ENCODE results near the gene DPH7. TPM values are rescaled to one million over a fixed set of nuclear protein-coding genes. Genes with fewer than 3 reads are reported as not detected.
"Not testable (repeated sequence)": the region's sequence is repeated elsewhere in the genome, so short reads cannot be mapped to it uniquely, and the experiment has no call there.

The DPH7 gene
- total RNA-seq, 1 experiment from 2014 or later = 18.6 TPM

GRCh38 chr9:137513136-137513535 is 65.6 kb downstream of the DPH7 start:
- in situ Hi-C loops (cut with HindIII; ENCODE audit: low pct_unique_long_range_greater_than_20kb, low sequenced_read_pairs); DNase-seq (ENCODE audit: low read depth): not testable (repeated sequence)

GRCh38 chr9:137511758-137512463 is 66.8 kb downstream of the DPH7 start:
- in situ Hi-C loops (cut with HindIII; ENCODE audit: low pct_unique_long_range_greater_than_20kb, low sequenced_read_pairs) = no loop called here
- DNase-seq (ENCODE audit: low read depth) = no peak

GRCh38 chr9:137511126-137511525 is 67.6 kb downstream of the DPH7 start:
- in situ Hi-C loops (cut with HindIII; ENCODE audit: low pct_unique_long_range_greater_than_20kb, low sequenced_read_pairs); DNase-seq (ENCODE audit: low read depth): not testable (repeated sequence)

GRCh38 chr9:137509198-137509597 is 69.5 kb downstream of the DPH7 start:
- in situ Hi-C loops (cut with HindIII; ENCODE audit: low pct_unique_long_range_greater_than_20kb, low sequenced_read_pairs) = no loop called here
- no peak for DNase-seq (ENCODE audit: low read depth)

- DNase-seq (ENCODE audit: low read depth) = peak; percentile 90
- in situ Hi-C loops (cut with HindIII; ENCODE audit: low pct_unique_long_range_greater_than_20kb, low sequenced_read_pairs) = no loop called here
Observed at GRCh38 chr9:137506702-137507171, 72.0 kb downstream of the DPH7 start.

- in situ Hi-C loops (cut with HindIII; ENCODE audit: low pct_unique_long_range_greater_than_20kb, low sequenced_read_pairs) = no loop called here
- DNase-seq (ENCODE audit: low read depth) = peak; percentile 84
Observed at GRCh38 chr9:137506274-137506673, 72.5 kb downstream of the DPH7 start.

GRCh38 chr9:137505421-137506140 is 73.1 kb downstream of the DPH7 start:
- in situ Hi-C loops (cut with HindIII; ENCODE audit: low pct_unique_long_range_greater_than_20kb, low sequenced_read_pairs) = no loop called here
- DNase-seq (ENCODE audit: low read depth) = no peak

Other genes with a start within 250 kb of the DPH7 start
- gene EXD3, start 155.8 kb downstream of the DPH7 start, total RNA-seq (2014; rRNA removed; shearing (Covaris generic); ENCODE audit: low replicate concordance) = 0.84 and 5.3 TPM in 2 replicates
- gene NOXA1, start 155.5 kb downstream of the DPH7 start, total RNA-seq (2014; rRNA removed; shearing (Covaris generic); ENCODE audit: low replicate concordance) = 5.1 and 5.5 TPM in 2 replicates
- not detected in 2 replicates for gene ENTPD8, start 137.6 kb downstream of the DPH7 start, total RNA-seq (2014; rRNA removed; shearing (Covaris generic); ENCODE audit: low replicate concordance)
- gene NSMF, start 119.6 kb downstream of the DPH7 start, total RNA-seq (2014; rRNA removed; shearing (Covaris generic); ENCODE audit: low replicate concordance) = 33.8 and 41.5 TPM in 2 replicates
- 0.09 and 0.98 TPM in 2 replicates for gene PNPLA7, start 28.5 kb downstream of the DPH7 start, total RNA-seq (2014; rRNA removed; shearing (Covaris generic); ENCODE audit: low replicate concordance)
- gene MRPL41, start 27.0 kb downstream of the DPH7 start, total RNA-seq (2014; rRNA removed; shearing (Covaris generic); ENCODE audit: low replicate concordance) = 65.2 and 71.9 TPM in 2 replicates
- 21.1 and 27.8 TPM in 2 replicates for gene ZMYND19, start 11.6 kb upstream of the DPH7 start, total RNA-seq (2014; rRNA removed; shearing (Covaris generic); ENCODE audit: low replicate concordance)
- 54.7 and 81.3 TPM in 2 replicates for gene ARRDC1, start 26.8 kb upstream of the DPH7 start, total RNA-seq (2014; rRNA removed; shearing (Covaris generic); ENCODE audit: low replicate concordance)
- gene EHMT1, start 40.1 kb upstream of the DPH7 start, total RNA-seq (2014; rRNA removed; shearing (Covaris generic); ENCODE audit: low replicate concordance) = 46.0 and 118 TPM in 2 replicates

Data from Caki2 (cell line).